GM19023 (cell line): ENCODE measurements around the gene BCL11A.

Experiments used
- ATAC-seq: cut with Tn5 transposase; IDR thresholded peaks from one replicate; pipeline ENCODE4 v1.9.1; 2021; ENCODE audit warnings: mild to moderate bottlenecking, moderate library complexity; ENCODE audit not compliant: unreplicated experiment

The BCL11A gene

DNA sequence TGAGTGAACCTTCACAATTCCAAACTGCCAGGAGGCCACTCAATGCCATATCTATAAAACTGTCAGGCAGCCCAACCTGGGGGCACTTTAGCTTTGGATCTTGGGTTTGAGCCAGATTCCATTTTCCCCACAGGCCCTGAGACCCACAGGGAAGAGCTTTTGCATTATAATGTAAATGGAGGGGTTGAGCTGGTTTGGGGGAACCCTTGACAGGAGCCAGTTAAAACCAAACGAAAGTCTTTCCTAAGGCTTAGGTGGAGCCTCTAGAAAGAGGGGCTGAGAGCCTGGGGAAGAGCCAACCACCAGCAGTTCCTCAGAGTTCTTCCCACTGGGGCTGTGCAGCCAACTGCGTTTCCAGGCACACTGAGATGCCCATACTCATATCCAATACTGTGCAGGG lies 42.7 kb downstream of the BCL11A start:
- ATAC-seq, result no peak

GRCh38 chr2:60509066-60509465 lies 44.4 kb downstream of the BCL11A start:
- ATAC-seq, result no peak

- ATAC-seq, result no peak
These were observed 45.0 kb downstream of the BCL11A start for GRCh38 chr2:60508339-60508917.

GRCh38 chr2:60507211-60507965 lies 46.1 kb downstream of the BCL11A start:
- ATAC-seq, result no peak

DNA sequence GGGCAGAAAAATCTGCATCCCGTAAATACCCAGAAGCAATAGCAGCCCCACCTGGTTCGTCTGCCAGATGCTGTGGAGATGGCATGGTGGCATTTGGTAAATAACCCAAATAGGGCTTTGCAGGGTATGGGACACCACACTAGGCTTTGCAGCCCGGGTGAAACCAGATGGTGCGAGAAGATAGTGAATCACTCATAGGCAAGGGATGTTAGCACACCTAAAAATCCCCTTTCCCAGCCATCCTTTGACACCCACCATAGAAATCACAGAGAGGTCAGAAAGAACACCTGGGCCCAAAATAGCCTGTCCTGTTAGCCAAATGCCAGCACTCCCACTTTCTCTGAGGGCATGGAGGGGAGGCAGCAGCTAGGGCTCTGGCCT lies 47.6 kb downstream of the BCL11A start:
- no peak for ATAC-seq

GRCh38 chr2:60505240-60505879 lies 48.1 kb downstream of the BCL11A start:
- no peak for ATAC-seq

GRCh38 chr2:60504049-60504448 lies 49.4 kb downstream of the BCL11A start:
- ATAC-seq, result no peak

DNA sequence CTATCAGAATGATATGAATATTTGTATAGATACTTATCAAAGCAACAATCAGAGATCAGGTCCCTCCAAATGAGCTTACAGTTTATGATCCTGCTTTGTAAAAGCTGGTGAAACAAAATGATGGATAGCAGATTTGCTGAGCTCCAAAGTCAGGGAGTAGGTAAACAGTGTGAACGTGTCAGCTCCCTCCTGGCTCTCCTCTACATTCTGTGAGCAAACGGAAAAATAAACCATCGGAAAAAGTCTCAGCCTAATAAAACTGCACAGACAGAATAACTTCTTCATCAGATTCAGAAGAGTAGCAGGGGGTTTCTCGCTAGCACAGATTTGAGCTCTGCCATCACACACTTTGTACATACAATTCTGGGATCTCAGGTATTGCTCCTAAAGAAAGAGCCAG lies 51.3 kb downstream of the BCL11A start:
- ATAC-seq, result no peak

DNA sequence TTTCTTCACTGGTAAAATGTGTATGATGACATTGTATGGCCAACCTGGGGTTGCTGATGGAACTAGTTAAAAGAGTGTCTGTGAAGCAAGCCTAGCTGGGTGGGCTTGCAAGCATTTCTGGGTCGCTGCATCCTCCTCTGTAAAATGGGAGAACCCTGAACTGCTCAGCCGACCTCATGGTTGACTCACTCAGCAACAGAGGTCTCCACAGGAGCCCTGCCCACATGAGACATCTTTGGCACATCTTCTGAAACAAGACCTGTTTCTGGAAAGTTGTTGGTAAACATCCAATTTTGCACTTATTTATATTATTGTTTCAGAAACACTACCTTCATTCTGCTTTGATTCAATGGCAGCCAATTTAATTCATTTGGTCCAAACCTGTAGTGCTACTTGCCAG lies 52.6 kb downstream of the BCL11A start:
- no peak for ATAC-seq

DNA sequence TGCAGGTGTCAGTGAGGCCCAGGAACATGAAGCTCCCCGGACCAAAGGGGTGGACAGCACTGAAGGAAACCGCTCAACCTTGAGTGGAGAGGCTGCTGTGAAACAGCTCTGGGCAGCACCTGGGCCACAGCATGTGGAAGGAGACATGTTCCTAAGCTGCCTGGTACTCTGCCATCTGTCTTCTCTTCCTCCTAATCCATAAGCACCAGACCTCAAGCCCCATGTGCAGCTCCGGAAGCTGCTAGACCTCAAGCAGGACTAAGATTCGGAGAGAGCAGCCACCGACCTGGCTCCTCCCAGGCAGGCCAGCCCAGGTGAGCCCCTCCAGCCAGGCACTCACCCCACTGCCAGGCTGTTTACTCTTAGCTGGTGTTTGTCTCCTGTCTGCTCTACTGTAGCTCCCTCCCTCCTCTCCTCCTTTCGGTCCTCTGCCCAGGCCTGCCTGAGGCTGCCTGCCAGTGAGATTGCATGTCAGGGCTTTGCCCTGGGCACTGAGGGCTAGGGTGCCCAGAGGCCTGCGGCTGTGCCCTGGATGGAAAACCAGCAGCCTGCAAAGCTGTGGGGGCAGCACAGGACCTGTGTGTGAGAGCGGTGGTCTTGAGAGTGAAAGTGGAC lies 53.7 kb downstream of the BCL11A start:
- ATAC-seq, result no peak

DNA sequence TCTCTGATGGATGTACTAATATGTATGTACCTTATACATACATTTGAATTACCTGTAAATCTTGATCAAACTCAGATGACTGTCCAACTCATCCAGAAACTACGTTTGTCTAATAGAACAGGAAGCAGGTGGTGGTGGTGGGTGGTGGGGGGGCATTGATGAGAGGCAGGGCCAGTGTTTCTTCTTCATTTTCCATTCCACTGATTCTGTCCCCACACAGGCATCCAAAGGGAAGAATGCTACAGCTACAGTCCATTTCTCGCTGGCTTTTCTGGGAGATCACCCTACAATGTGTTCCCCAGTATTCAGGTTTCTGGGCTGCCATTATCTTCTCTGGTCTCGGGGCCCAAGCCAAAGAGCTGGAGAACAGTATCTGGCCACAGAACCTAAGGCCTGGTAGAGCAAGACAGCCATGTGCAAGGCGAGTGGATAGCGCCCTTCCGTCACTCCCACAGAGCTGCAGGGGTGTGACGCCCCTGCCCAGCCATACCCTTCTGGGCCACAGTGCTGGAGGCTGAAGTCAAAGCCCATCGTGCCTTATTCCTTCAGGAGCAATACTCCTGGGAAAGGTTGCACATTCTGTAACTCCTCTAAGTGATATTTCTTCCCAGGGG lies 54.5 kb downstream of the BCL11A start:
- peak; percentile 49 for ATAC-seq

- ATAC-seq, result peak; percentile 36
These were observed 55.2 kb downstream of the BCL11A start for GRCh38 chr2:60498127-60498815.

DNA sequence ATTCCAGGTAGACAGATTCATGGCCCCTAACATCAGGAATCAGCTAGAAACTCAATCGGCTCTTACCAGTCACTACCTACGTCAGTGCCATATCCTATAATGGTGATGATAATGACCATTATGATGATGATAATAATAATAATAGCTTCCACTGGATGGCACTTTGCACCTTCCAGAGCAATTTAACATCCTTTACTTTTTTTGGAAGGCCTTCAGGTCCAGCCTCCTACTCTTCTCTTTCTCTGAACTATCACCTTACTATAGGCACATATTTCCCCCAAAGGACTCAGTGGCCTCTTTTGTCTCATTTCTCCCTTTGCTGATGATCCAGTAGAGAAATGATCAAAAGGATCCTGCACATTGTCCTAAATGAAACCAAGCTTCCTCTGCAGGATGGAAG lies 56.0 kb downstream of the BCL11A start:
- ATAC-seq, result no peak

- ATAC-seq, result no peak
These were observed 56.5 kb downstream of the BCL11A start for GRCh38 chr2:60496956-60497355.

DNA sequence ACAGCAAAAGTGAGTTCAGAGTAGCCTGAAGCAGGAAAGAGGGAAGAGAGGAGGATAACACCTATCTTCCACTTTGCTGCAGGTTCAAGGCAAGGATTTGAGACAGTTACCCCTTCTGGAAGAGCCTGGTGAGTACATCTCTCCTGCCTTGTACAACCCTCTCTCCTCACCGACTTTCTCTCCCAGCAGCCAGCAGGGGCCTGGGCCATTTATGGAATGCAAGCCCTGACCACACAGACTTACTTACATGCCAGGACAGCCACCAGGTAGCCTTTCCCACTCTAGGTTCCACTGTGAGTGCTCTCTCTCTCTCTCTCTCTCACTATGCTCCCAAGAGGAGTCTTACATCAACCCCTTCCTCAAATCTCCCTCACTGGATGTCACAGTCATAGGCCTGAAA lies 57.0 kb downstream of the BCL11A start:
- ATAC-seq, result no peak

DNA sequence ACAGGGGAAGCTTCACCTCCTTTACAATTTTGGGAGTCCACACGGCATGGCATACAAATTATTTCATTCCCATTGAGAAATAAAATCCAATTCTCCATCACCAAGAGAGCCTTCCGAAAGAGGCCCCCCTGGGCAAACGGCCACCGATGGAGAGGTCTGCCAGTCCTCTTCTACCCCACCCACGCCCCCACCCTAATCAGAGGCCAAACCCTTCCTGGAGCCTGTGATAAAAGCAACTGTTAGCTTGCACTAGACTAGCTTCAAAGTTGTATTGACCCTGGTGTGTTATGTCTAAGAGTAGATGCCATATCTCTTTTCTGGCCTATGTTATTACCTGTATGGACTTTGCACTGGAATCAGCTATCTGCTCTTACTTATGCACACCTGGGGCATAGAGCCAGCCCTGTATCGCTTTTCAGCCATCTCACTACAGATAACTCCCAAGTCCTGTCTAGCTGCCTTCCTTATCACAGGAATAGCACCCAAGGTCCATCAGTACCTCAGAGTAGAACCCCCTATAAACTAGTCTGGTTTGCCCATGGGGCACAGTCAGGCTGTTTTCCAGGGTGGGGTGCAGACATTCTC lies 58.3 kb downstream of the BCL11A start:
- no peak for ATAC-seq

DNA sequence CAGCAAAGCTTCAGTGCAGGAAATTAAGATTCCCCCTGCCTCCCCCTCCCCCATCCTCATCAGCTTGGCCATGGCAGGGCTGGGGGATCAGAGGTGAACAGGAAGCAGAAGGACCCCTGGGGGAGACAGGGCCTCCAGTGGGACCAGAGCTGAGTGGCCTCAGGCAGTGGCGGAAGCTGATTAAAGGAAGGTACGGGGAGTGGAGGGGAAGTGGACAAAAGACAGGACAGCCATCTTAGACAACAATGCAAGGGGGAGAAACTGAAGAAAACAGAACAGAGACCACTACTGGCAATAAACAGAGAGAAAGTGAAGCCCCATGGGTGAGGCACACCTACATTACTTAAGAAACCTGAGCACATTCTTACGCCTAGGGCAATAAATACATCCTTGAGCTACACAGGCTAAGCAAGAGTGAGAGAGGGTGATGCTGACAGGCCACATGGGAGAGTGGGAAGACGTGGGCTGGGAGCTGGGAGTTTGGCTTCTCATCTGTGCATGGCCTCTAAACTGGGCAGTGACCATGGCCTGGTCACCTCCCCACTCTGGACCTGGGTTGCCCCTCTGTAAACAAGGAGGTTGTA lies 59.6 kb downstream of the BCL11A start:
- no peak for ATAC-seq

- ATAC-seq, result no peak
These were observed 60.9 kb downstream of the BCL11A start for GRCh38 chr2:60492548-60492947.

GRCh38 chr2:60490848-60491247 lies 62.6 kb downstream of the BCL11A start:
- ATAC-seq, result no peak

GRCh38 chr2:60490441-60490840 lies 63.0 kb downstream of the BCL11A start:
- no peak for ATAC-seq
